NCI-H82 (cell line): ENCODE results near the gene MOCS1.
"Not testable (repeated sequence)": the region's sequence is repeated elsewhere in the genome, so short reads cannot be mapped to it uniquely, and the experiment has no call there.

Experiments used
- DNase-seq: peaks from one replicate; lab custom pipeline; 2025; lab: John Stamatoyannopoulos, UW

MOCS1 gene

DNA sequence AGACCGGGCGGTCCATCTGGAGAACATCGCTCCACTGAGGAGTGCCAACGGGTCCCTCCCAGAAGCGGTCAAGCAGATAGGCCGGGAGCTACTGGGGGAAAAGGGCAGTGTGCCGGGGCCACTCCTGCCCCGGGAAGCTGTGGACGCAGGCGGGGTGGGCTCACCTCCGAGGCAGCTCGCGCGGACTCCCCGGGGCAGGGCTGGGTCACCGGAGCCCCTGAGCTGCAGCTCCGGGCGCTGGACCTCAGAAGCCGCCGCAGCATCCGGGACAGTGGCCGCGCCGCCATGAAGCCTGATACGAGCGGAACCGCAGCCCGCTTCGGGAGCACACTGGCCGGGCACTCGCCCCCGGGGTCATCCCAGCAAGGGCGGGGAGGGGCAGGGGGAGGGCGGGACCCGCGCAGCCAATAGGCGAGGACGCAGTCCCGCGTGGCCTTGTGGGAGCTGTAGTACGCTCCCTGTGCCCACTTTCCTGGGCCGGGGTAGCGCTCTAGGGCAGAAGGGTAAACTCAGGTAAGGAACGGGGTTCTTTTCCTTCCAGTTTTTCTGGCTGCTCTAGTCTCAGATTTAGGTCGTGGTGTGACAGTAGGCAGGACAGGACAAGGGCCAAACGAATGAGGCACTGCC is at the start of gene MOCS1:
TSS of gene MOCS1 (minus strand) at position 332 of the 627 bp plus-strand sequence. CDS start at position 287, 45 bp downstream.
- peak; percentile 87 for DNase-seq

DNA sequence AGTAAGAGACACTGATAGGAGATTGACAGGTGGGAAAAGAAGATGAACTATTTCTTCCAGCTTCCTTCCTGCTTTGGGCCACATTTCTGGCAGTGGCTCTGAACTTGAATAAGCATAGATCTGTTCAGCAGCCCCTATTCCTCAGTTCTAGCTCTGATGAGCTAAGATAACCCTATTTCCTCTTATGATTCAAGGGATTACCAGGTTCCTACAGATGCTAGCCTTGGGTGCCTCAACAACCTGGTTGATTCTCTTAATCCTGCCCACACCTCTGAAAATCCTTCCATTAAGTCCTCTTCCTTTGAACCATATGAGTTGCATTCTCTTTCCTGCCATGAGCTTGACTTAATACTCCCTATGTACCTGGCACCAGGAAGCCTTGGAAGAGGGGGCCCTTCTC is 49.8 kb upstream of the MOCS1 start:
- DNase-seq = peak; percentile 61

DNA sequence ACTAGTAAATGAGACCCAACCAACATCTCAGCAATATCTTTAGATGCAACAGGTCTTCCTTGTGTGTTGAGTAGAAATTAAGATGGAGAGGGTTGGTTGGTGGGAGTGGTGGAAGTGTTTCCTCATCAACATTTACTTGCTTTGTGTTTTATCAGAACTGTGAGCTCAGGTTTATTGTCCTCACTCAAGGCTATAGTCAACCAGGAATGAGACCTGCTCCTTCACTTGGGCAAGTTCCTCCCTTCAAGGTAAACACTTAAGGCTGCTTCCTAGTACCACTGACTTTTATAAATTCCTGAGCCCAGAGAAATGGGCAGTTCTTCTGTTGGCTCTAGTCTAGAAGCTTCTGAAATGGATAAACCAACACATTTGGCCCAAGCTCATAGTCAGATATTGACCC is 48.9 kb upstream of the MOCS1 start:
- no peak for DNase-seq

DNA sequence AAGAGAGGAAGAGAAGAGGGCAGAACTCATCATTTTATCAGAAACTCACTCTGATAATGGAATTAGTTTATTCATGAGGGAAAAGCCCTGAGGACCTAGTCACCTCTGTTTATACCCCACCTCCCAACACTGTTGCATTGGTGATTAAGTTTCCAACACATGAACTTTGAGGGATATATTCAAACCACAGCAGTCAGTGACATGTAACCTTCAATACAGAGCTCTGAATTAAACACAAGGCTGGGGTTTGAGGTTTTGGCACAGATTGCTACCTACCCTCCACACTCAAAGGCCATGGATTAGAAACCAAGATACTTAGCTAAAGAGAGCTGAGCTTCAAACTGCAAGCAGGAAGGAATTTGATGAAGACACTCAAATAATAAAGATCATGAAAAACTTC is 48.5 kb upstream of the MOCS1 start:
- no peak for DNase-seq

DNA sequence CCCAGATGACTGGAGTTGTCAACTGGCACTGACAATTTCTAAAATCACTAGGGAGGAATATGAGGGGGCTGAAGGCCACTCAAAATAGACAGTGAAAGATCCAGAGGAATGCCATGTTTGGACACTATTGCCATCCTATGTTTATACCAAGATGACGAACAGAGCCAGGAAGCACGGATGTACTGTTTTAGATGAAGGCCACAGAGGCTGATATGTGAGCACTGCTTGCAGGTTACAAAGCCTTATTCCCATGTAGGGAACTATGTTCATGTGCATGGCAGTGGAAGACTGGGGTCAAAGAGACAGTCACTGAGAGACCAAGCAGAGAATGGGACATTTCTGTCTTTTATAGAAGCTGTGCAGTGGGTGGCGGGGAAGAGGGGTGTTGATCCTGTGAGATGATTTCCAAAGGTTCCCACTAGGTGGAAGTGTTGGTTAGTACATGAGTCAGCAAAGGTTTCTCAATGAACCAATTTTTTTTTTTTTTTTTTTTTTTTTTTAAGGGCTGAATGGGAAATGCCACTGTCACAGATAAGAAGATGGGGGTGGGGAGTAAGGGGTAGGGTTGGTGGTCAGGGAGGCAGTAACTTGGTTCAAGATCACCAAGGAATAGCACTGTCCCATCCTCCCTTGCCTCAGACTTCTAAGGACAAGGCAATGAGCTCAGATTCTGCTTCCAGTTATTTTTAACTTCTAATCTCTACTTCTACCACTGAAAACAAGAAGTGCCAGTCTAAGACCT is 46.7 kb upstream of the MOCS1 start:
- peak; percentile 79 for DNase-seq

DNA sequence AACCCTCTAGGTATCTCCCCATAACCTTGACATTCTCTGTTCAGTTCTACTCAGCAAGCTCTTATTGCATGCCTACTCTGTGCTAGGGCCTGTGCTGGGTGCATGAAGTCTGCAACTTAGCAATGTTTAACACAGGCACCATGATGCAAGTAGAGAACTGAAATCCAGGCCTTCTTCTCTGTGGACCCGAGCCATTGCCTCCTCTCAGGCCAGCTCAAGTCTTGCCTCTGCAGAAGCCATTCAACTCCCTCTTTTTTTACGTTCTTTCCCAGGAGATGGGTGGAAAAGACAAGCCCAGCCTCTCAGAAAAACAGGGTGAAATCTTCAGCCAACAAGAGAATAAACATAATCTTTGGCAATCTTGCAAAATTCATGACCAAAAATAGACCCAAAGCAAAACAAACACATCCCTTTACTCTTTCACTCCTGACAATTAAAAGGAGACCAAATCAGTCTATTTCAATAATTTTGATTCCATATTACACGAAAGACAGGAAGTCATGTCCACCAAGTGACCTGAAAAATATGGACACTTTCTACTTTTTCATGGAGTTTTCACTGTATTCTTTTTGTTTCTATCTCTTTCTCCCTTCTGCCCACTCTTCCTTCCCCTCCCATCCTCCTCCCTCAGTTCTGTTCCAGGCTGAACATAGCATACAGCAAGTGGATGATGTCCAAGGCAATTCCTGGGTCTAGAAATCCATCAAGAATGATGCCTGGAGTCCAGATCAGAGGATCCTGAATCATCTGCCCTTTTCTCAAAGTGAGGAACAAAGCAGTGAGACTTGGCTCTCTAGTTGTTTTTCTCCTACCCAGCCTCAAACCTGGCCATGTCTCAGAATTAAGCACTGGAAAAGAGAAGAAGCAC is 45.4 kb upstream of the MOCS1 start:
- no peak for DNase-seq

DNA sequence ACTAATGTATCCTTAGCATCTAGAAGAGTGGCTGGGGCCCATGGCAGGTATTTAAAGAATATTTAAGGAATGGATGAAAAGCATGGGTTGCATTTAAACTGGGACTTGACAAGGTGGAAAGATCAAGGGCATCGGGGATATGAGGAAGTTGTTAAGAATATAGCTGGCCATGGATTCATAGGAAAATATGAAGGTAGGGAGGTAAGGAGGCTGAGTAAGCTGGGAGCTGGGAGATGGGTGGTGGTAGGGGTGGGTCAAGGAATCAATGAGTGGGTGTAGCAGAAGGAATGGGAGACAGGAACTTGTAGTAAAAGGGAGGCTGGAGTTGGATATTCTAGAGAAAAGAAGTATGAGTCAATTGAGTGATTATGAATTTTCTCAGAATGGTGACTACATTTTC is 44.0 kb upstream of the MOCS1 start:
- DNase-seq = no peak

DNA sequence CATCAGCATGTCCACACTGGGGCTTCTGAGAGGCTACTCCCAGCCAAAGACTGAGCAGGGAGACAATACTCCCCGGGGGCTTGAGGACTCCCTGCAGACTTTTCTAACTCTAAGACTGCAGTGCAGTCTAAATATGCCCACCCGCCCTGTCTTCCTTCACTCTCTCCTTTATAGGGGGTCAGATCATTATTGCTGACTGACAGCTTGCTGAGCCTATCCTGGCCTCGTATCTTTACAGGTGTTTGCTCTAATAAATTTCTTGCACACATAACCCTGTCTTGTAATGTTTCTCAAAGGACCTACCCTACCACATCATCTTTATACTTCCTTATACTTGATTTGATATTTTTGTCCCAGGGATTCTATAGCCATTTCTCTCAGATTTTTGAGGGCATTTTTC is 39.4 kb upstream of the MOCS1 start:
- DNase-seq = no peak

DNA sequence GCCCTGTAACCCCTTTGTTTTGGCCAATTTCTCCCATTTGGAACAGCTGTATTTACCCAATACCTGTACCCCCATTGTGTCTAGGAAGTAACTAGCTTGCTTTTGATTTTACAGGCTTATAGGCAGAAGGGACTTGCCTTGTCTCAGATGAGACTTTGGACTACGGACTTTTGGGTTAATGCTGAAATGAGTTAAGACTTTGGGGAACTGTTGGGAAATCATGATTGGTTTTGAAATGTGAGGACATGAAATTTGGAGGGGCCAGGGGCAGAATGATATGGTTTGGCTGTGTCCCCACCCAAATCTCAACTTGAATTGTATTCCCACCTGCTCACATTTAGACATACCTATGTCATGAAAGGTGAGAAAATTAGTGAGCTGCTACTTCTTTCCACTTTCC is 38.5 kb upstream of the MOCS1 start:
- not testable (repeated sequence) for DNase-seq

DNA sequence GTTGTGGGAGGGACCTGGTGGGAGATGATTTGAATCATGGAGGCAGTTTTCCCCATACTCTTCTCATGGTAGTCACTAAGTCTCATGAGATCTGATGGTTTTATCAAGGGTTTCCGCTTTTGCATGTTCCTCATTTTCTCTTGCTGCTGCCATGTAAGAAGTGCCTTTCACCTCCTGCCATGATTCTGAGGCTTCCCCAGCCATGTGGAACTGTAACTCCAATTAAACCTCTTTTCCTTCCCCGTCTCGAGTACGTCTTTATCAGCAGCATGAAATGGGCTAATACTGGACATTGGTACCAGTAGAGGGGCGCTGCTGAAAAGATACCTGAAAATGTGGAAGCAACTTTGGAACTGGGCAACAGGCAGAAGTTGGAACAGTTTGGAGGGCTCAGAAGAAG is 36.9 kb upstream of the MOCS1 start:
- DNase-seq = not testable (repeated sequence)

DNA sequence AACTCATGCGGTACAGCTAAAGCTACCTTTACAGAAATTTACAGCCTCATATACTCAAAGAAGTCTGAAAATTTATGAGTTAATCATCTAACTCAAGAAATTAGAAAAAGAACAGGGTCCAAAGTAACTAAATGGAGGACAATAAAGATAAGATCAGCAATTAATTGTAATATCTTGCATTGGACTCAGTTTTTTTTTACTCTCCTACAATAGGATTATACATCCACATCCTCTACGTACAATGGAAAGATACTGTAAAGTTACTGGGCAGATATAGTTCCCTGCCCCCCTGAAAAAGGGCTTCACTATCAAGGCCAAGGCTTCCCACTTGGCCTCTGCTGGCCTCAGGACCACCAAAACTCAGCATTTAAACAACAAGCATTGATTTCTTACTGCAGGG is 31.5 kb upstream of the MOCS1 start:
- no peak for DNase-seq

DNA sequence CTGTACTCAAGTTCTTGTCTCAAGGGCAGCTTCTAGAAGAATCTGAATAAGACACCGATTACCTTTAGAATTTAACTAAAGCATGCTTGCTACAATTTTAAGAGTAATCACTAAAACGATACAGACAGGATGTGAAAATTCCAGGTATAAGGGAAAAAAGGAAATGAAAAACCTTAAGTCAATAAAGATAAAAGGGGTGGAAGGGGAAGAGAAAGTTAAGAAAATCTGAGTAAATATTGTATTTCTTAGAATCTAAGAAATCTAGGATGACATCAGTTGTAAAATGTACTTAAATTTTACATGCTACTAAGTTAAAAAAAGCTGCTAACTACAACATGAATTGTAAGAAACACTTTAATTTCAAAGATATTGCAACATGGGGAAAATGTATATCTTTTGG is 30.3 kb upstream of the MOCS1 start:
- no peak for DNase-seq

DNA sequence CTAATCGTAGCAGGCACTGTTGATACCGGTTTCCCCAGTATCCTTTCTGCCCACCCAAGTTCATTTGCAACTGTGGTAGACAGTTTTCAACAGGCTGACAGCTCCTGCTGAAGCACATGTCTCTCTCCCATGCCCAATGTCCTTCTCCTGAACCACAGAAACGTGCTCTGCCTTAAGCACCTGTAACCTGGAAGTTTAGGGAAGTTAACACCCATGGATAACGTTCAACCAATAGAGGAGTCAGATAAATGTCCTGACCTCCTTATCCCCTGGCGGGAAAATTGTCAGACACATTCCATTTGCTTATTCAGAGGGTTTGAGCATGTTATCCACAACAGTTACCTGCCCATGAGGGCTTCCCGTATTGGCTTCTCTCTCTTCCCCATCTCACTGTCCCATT is 29.8 kb upstream of the MOCS1 start:
- DNase-seq = no peak

DNA sequence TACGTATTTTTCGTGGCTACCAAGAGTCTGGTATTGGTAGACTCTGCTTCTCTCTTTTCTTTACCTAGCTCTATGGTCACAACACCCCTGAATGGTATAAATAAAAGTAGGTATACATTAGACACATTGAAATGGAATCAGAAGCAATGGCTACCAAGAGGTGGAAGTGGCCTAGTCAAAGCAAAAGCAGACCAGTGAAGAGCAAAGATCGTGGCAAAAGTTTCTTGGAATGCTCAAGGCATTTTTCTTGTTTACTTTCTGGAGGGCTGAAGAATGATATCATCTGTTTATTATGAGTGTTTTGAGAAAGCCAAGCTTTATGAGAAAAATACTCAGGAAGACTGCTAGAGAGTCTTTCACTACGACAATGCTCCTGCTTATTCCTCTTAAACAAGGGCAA is 28.6 kb upstream of the MOCS1 start:
- no peak for DNase-seq

DNA sequence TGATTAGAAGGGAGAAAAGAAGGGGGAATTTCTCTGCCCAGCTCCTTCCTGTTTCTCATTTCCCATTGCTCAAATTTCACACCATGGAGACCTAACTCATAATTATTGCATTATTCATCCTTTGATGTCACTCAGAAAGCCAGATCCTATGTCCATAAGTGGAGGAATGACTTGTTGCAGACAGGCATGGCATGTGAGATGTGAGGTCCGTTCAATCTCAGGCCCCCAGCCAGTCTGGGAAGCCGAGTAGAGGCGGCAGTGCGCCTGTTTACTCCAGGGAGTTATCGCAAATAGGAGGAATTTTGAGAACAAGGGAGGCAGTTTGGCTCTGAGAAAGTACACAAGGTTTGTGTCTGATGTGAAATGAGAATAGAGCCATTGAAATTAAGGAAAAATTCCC is 26.9 kb upstream of the MOCS1 start:
- DNase-seq = no peak

DNA sequence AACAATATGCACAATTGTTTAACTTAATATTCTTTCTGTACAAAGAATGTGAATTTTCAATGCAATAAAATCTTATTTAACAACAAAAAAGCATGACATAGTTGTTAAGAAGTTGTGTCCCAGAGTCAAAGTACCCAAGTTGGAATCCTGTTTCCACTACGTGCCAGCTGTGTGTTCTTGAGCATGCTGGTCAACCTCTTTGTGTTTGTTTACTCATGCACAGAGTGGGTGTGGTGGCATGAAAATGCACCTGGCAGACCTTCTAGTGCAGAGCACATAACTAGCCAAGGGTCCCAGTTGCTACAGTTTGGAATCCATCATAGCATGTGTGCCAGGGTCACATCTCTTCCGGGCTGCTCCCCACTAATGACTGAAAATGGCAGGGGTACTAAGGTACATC is 24.7 kb upstream of the MOCS1 start:
- DNase-seq = no peak

DNA sequence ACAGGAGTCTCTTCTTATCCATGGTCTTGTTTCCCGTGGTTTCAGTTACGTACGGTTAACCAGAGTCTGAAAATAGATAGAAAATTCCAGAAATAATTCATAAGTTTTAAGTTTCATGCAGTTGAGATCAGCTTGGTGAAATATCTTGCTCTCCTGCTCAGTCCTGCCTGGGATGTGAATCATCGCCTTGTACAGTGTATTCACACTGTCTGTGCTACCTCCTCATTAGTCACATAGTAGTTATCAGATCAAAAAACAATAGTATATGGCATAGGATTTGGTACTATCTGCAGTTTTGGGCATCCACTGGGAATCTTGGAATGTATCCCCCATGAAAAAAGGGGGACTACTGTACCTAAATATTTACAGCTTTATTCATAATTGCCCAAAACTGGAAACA is 22.7 kb upstream of the MOCS1 start:
- no peak for DNase-seq

DNA sequence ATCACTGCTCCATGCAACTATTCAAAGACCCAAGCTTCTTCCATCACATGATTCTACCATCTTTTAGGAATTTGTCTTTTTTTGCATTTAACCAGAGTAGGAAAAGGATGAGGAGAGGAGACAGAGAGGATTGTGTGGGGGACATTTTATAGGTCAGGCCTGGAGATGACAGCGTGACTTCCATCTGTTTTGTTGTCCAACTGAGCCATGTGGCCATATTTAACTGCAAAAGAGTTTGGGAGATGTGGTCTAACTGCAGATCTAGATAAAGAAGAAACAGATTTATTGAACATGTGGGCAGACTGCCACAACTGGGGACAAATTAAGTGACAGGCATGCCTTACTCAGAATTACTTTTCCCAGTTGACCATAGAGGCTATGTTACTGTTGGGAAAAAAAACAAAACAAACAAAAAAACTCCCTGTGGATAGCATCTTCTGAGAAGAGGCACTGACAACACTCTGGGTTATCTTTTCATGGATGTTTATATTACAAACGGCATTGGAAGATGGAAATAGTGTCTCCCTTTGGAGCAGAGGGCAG is 18.9 kb upstream of the MOCS1 start:
- DNase-seq = no peak

DNA sequence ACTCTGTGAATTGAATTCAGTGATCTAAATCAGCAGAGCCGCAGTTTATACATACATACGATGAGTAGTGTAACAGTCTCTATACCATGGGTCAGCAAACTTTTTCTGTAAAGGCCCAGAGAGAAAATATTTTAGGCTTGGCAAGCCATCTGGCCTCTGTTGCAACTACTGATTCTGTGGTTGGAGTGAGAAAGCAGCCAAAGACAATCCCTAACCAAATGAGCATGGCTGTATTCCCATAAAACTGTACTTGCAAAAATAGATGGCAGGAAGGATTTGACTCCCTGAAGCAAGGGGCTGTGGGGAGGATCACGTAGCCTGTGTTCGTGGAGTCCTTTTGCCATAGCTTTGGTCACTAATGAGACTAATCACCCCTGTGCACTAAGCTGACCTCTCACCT is 17.9 kb upstream of the MOCS1 start:
- no peak for DNase-seq

DNA sequence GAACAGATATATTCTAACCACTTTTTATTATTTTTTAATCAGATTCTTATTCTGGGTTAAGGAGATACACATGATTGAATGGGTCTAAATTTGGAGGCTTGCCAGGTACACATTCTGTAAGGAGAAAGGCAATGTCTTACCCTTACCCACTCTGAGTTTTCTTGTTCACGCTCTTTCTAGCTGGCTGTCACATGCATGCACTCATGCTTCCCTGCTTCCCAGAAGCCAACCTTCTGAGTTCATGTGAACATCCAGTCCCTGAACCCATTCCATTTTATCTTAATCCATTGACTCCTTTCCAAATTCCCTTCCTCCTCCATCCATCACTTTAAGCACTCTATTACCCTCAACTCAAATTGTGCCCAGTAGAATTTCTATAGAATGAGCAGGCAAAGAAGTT is 17.5 kb upstream of the MOCS1 start:
- DNase-seq = no peak

DNA sequence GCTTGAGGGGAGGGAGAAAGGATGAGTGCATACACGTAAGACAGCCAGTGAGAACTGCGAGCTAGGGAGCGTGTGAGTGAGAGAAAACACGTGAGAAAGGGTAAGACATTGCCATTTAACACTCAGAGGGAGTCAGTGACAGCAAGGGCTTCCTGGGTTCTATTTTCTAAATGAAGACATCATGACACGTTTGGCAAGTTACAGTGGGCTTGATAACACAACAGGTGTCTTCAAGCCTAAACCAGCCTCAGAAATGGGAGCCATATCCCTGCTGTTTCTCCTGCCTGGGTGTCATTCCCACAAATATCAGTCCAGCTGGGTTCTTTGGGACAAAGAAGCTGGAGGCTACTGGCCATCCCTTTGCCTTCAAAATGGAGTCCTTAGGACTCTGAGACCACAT is 16.9 kb upstream of the MOCS1 start:
- no peak for DNase-seq

DNA sequence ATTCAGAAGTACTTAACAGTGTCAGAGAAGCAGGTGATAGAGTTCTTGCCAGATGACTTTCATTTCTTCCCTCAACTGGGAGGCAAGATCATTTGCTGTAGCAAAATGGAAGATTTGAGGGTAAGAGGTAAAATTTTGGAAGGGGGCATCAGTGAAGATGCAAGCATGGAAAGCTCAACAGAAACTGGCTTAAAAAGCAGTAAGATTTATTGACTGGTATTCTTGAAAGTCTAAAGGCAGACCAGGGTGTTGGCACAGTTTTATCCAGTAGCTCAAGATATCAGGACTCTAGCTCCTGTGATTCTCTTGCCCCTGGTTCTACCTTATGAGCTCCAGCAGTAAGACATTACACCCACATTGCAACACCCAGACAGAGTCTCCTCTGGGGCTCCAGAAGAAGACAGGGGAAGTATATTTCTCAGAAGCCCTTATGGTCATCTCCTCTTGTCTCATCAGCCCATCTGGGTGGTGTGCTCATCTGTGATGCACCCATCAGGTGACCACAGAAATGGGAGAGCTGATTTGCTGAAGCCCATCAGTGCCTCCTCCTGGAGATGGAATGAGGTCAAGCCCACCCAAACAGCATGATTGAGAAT is 16.0 kb upstream of the MOCS1 start:
- DNase-seq = no peak
